GM21528 (cell line): ENCODE data around the gene FMN2.
"Not testable (repeated sequence)": the region's sequence is repeated elsewhere in the genome, so short reads cannot be mapped to it uniquely, and the experiment has no call there.

Experiments used
- ATAC-seq: cut with Tn5 transposase; IDR thresholded peaks from one replicate; pipeline ENCODE4 v1.9.1; 2021; ENCODE audit warnings: mild to moderate bottlenecking, moderate library complexity; ENCODE audit not compliant: unreplicated experiment, low FRiP score

The FMN2 gene

GRCh38 chr1:240244968-240245628 lies 153.4 kb downstream of the FMN2 start:
- ATAC-seq = no peak

GRCh38 chr1:240245629-240246020 lies 153.9 kb downstream of the FMN2 start:
- no peak for ATAC-seq

DNA sequence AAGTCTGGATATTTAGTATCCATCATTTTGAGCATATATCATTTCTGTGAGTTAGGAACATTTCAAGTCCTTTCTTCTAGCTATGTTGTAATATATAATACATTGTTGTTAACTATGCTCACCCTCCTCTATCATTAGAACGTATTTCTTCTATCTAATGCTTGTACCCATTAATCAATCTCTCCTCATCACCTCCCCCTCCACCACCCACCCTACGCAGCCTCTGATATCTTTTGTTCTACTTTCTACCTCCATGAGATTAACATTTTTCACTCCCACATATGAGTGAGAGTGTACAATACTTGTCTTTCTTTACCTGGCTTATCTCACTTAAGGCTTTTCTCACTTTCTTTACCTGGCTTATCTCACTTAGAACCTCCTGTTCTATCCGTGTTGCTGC lies 156.2 kb downstream of the FMN2 start:
- ATAC-seq = no peak

DNA sequence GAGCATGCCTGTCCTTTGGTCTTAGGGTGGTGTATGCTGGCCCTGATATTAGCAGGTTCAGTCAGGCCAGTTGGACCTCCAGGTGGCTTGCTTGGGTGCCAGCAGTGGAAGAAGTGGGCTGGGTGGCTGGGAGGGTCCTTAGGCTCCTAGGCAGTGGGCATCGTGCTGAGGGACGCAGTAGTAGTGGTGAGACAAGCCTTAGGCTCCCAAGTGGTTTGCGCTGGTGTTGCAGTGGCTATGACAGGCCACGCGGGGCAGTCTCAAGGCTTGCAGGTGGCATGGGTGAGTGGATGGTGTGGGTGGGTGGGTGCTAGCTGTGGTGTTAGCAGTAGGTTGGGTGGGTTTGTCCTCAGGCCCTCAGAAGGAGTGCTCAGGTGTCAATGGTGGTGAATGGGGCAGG lies 162.3 kb downstream of the FMN2 start:
- ATAC-seq = no peak

- no peak for ATAC-seq
Observed at GRCh38 chr1:240254778-240255291, 163.2 kb downstream of the FMN2 start.

GRCh38 chr1:240255922-240256321 lies 164.2 kb downstream of the FMN2 start:
- no peak for ATAC-seq

GRCh38 chr1:240256836-240257503 lies 165.3 kb downstream of the FMN2 start:
- ATAC-seq = no peak

DNA sequence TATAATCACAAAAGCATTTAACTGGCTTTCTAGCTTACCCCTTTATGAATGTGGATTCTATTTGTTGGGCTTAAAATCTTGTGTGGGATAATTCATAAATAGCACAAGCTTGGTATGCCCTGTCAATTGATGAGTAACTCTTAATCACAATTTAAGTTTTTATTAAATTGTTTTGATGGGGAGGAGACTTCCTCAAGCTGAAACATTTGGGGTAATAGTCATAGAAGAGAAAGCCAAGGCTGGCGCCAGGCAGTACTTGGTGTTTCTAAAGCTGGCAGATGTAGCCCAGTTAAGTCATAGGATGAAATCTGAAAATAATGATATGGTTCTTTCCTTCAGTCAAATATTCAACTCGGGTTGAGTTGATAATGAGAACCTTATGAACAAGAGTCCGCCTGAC lies 167.2 kb downstream of the FMN2 start:
- ATAC-seq = no peak

DNA sequence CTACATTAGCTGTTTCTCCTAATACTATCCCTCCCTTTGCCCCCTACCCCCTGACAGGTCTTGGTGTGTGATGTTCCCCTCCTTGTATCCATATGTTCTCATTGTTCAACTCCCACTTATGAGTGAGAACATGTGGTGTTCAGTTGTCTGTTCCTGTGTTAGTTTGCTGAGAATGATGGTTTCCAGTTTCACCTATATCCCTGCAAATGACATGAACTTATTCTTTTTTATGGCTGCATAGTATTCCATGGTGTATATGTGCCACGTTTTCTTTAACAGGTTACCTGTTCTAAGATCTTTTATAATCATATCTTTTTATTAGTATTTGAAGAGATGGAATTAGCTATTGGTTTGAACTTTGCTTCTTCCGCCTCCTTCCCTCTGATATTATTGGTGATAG lies 172.8 kb downstream of the FMN2 start:
- not testable (repeated sequence) for ATAC-seq

DNA sequence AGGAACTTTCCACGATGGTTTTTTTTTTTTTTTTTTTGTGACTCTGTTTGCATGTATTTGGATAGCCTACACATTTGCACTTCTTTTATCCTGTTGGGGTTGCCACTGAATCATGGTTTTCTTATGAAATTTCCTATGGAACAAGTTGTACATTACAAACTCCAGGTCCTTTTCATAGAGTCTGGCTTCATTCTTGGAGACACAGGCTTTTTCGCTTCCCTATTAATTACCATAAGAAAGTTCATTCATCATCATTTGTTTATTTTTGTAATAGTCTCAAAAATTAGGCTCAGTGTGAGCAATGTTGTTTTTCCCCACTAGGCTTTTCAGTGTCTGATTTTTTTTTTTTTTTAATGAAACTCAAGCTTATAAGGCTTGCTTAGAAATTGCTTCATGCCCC lies 179.4 kb downstream of the FMN2 start:
- no peak for ATAC-seq

DNA sequence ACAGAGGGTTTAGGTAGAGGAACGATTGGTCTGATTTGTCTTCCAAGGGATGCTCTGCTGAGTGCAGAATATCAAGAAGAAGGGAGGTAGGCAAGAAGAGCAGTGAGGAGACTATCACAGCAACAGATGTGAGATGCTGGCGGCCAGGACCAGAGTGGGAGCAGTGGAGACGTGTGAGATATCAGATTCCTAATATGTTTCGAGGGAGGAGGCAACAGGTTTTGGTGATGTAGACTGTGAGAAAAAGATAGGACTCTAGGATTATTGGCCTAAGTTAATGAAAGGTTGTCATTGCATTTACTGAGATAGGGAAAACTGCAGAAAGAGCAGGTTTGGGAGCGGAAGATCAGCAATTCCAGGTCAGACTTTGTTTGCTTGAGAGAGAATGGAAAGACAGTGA lies 182.9 kb downstream of the FMN2 start:
- ATAC-seq = no peak

DNA sequence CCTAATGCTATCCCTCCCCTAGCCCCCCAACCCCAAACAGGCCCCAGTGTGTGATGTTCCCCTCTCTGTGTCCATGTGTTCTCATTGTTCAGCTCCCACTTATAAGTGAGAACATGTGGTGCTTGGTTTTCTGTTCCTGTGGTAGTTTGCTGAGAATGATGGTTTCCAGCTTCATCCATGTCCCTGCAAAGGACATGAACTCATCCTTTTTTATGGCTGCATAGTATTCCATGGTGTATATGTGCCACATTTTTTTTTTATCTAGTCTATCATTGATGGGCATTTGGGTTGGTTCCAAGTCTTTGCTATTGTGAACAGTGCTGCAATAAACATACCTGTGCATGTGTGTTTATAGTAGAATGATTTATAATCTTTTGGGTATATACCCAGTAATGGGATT lies 183.5 kb downstream of the FMN2 start:
- not testable (repeated sequence) for ATAC-seq

DNA sequence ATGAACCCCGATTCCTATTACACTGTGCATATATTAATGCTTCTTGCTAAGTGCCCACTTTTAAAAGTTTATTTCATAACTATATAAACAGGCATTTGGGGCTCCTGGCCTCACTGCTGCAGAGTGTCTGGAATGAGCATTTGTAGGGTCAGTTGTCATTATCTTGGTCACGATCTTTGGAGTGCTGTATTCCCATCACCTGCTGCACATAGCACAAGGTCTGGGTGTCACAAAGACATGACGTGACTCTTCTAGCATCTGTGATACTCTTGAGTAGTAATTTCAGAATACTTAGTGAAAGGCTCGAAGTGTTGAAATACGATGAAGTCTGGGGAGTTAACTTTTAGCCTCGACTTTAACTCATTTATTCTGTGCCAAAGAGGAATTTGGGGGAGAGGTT lies 186.4 kb downstream of the FMN2 start:
- no peak for ATAC-seq

GRCh38 chr1:240280560-240281322 lies 189.1 kb downstream of the FMN2 start:
- ATAC-seq = no peak

DNA sequence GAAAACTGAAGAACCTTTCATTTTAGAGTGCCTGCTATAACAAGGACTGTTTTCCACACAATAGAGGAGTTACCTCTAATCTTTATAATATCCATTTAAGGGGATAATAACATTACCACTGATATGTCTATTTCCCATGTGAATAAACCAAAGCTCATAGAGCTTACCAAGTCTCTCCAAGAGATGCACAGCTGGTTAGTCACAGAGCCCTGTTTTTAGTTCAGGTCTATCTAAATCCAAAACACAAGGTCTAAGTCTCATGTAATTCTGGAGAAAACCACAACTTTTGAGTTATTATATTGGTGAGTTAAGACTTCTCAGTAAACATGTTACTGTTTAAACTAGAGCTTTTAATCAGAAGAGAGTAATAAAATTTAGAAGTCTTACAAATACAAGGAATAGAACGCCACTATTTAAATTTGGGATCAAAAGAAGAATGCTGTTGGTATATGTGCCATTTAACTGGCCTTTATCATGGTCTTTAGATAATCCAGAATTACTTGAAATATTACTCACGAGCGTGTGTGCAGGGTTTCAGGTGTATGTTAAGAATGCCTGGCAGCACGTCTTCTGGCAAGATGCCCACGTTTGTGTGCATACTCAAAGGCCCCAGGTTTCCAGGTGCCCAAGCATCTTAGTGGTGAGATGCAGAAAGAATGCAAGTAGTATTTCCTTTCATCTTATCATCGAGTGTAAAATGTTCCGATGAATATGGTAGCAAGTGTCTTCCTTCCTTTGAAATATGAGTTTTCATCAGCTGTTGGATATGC lies 190.6 kb downstream of the FMN2 start:
- no peak for ATAC-seq

- ATAC-seq = no peak
Observed at GRCh38 chr1:240284656-240285414, 193.2 kb downstream of the FMN2 start.

DNA sequence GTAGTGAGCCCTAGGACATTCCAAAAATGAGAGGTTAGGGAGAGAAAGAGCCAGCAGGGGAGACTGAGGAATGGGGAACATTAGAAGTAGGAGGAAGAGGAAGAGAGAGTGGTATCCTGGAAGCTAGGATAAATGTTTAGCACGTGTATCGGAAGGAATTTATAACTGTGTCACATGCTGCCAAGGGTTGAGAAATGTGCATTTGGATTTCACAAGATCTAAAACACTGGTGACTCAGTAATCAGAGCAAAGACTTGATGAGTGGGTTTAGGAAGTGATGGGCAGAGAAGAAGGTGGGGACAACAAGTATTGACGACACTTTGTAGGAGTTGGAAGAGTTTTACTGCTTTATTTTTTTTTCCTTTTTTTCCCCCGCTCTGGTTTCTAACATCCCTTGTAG lies 193.9 kb downstream of the FMN2 start:
- no peak for ATAC-seq

- no peak for ATAC-seq
Observed at GRCh38 chr1:240287722-240288121, 196.0 kb downstream of the FMN2 start.

DNA sequence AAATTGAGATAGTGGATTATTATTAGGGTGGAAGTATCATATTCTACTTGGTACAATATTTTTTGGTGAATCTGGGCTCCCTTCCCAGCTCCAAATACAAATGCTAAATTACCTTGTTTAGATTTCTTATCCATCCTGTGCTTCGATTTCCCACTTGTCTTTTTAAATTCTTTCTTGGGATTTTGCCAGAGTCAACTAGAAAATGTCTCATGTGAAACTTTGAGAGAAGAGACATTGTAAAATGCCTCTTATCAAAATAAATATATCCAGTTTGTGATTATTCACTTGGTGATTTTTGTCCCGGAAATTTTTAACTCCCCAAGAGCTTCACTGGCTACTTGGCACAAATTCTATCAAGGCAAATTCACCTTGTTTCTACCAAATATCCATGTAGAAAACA lies 202.0 kb downstream of the FMN2 start:
- ATAC-seq = no peak

- no peak for ATAC-seq
Observed at GRCh38 chr1:240294566-240294965, 202.9 kb downstream of the FMN2 start.
